ENCODE results near the gene SH3BP4. TPM values are rescaled to one million over a fixed set of nuclear protein-coding genes. Genes with fewer than 3 reads are reported as not detected.

The SH3BP4 gene
- polyA plus RNA-seq, 1 donor (not counting 4 experiments of a cell fraction or from before 2014, with no cell fraction given) = 50.4 TPM

DNA sequence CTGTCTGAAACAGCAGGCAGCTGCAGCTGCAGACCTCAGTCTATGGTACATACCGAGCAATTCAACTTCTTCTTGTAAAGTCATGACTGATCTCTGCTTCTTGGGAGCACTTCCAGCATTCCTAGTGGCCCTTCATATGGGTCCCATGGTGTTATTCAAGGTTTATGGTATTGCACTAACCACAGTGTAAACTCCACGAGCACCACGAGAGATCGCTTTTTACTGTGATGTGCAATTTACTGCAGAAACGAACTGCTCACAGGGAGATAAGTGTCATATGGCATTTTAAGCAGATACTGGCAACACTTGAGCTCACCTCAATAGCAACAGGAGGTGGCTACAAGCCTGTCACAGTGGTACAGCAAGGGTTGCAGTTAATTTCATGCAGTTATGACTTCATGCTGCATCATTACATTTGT is 38.6 kb upstream of the SH3BP4 start:
- H3K27ac ChIP-seq (ENCODE audit: control insufficient read depth, insufficient read depth, low read length) = no peak overlapping the region
- no peaks in the 10 kb centered on the region for H3K36me3 ChIP-seq (ENCODE audit: control insufficient read depth in 2 of 2, extremely low read depth in 1 of 2, insufficient read depth in 2 of 2, low read length in 2 of 2)
- H3K9me1 ChIP-seq (ENCODE audit: control insufficient read depth, extremely low read depth, insufficient read depth, low read length) = no peaks in the 10 kb centered on the region
- FAIRE-seq (no peak), DNase-seq (ENCODE audit: low read depth, low spot score) (no peak)
- H3K4me2 ChIP-seq (ENCODE audit: control insufficient read depth, extremely low read depth, insufficient read depth, low read depth, low read length) = no peak overlapping the region
- no peaks in the 10 kb centered on the region for H3K9me3 ChIP-seq (ENCODE audit: control insufficient read depth, low read depth, low read length)
- no peaks in the 10 kb centered on the region for H3K4me1 ChIP-seq (ENCODE audit: control insufficient read depth, extremely low read depth, insufficient read depth, low read length)
- no peaks in the 10 kb centered on the region for H3K27me3 ChIP-seq (ENCODE audit: control insufficient read depth, extremely low read depth, insufficient read depth, low read length)
- dilution Hi-C loops (cut with MboI; ENCODE audit: extremely low pct_ligation_motif_present, low sequenced_read_pairs) = no loop called here
- no peak overlapping the region for H3K4me3 ChIP-seq (ENCODE audit: control insufficient read depth in 2 of 3, extremely low read depth in 1 of 3, insufficient read depth in 2 of 3, low read depth in 1 of 3, low read length in 3 of 3)
- H2AFZ ChIP-seq (ENCODE audit: control insufficient read depth, low read length) = no peak overlapping the region
- TF ChIP-seq, protein P1, sequence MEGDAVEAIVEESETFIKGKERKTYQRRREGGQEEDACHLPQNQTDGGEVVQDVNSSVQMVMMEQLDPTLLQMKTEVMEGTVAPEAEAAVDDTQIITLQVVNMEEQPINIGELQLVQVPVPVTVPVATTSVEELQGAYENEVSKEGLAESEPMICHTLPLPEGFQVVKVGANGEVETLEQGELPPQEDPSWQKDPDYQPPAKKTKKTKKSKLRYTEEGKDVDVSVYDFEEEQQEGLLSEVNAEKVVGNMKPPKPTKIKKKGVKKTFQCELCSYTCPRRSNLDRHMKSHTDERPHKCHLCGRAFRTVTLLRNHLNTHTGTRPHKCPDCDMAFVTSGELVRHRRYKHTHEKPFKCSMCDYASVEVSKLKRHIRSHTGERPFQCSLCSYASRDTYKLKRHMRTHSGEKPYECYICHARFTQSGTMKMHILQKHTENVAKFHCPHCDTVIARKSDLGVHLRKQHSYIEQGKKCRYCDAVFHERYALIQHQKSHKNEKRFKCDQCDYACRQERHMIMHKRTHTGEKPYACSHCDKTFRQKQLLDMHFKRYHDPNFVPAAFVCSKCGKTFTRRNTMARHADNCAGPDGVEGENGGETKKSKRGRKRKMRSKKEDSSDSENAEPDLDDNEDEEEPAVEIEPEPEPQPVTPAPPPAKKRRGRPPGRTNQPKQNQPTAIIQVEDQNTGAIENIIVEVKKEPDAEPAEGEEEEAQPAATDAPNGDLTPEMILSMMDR (optimal IDR thresholded peaks at IDR 0.05 in 1 of 3, IDR thresholded peaks at IDR 0.05 in 1 of 3, conservative IDR thresholded peaks at IDR 0.05 in 1 of 3; ENCODE audit: extremely low read depth in 1 of 3, insufficient read depth in 2 of 3, low read length in 3 of 3) = no peak
- no peak for TF ChIP-seq EZH2 (IDR thresholded peaks at IDR 0.05; ENCODE audit: low read length)
- no peak overlapping the region for H3K9ac ChIP-seq (ENCODE audit: control insufficient read depth, extremely low read depth, insufficient read depth, low read length)
- no peaks in the 10 kb centered on the region for H4K20me1 ChIP-seq (ENCODE audit: control insufficient read depth, extremely low read depth, insufficient read depth, low read length)
- no peaks in the 10 kb centered on the region for H3K79me2 ChIP-seq (ENCODE audit: control insufficient read depth, insufficient read depth, low read length)

DNA sequence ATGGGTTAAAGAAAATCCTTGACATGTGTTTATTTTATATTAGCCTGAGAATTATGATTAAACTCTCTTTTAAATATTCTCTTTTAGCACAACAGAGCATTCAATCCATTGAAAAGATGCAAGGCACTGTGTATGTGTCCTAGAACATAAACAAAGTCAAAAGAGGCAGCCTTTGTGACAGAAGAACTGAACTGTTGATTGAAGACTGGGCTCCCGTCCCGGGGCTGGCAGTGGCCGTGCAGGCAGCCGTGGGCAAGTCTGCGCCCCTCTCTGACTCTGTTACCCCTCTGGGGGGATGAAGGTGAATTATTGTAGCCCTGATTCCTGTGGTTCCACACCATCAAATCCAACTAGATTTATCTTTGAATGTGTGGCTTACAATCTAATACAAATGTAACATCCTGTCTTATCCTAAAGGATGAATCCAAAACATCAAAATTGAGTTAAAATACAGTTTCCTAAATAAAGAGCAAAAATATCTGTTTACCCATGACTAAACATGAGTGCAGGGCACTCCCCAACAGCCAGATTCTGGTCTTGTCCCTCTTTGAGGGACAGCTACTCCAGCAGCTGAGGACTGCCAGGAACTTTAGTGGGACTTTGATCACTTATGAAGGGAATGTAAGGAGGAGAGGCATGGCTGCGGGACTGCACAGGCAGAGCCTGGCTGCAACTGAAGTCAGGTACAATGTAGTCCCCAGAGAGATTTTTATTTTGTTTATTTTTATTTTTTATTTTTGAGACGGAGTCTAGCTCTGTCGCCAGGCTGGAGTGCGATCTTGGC is 37.3 kb upstream of the SH3BP4 start:
- Histone ChIP-seq H3K9me3 (ENCODE audit: control insufficient read depth, low read depth, low read length) (no peaks in the 10 kb centered on the region), H3K4me2 (ENCODE audit: control insufficient read depth, extremely low read depth, insufficient read depth, low read depth, low read length) (no peak overlapping the region), H3K9me1 (ENCODE audit: control insufficient read depth, extremely low read depth, insufficient read depth, low read length) (no peaks in the 10 kb centered on the region), H3K4me3 (ENCODE audit: control insufficient read depth in 2 of 3, extremely low read depth in 1 of 3, insufficient read depth in 2 of 3, low read depth in 1 of 3, low read length in 3 of 3) (no peak overlapping the region), H3K36me3 (ENCODE audit: control insufficient read depth in 2 of 2, extremely low read depth in 1 of 2, insufficient read depth in 2 of 2, low read length in 2 of 2) (no peaks in the 10 kb centered on the region), H3K9ac (ENCODE audit: control insufficient read depth, extremely low read depth, insufficient read depth, low read length) (no peak overlapping the region), H3K79me2 (ENCODE audit: control insufficient read depth, insufficient read depth, low read length) (no peaks in the 10 kb centered on the region), H3K4me1 (ENCODE audit: control insufficient read depth, extremely low read depth, insufficient read depth, low read length) (no peaks in the 10 kb centered on the region), H4K20me1 (ENCODE audit: control insufficient read depth, extremely low read depth, insufficient read depth, low read length) (no peaks in the 10 kb centered on the region), H3K27ac (ENCODE audit: control insufficient read depth, insufficient read depth, low read length) (no peak overlapping the region), H3K27me3 (ENCODE audit: control insufficient read depth, extremely low read depth, insufficient read depth, low read length) (no peaks in the 10 kb centered on the region), H2AFZ (ENCODE audit: control insufficient read depth, low read length) (no peak overlapping the region)
- DNase-seq (ENCODE audit: low read depth, low spot score) = no peak
- TF ChIP-seq, protein P1 (optimal IDR thresholded peaks at IDR 0.05 in 1 of 3, IDR thresholded peaks at IDR 0.05 in 1 of 3, conservative IDR thresholded peaks at IDR 0.05 in 1 of 3; ENCODE audit: extremely low read depth in 1 of 3, insufficient read depth in 2 of 3, low read length in 3 of 3) = no peak
- TF ChIP-seq EZH2 (IDR thresholded peaks at IDR 0.05; ENCODE audit: low read length) = no peak
- FAIRE-seq = no peak
- dilution Hi-C loops (cut with MboI; ENCODE audit: extremely low pct_ligation_motif_present, low sequenced_read_pairs) = no loop called here
